HG03196 (cell line): Measurements from ENCODE around the gene AMZ2.

Source experiments
- ATAC-seq: cut with Tn5 transposase; IDR thresholded peaks from one replicate; pipeline ENCODE4 v1.9.1; 2021; ENCODE audit not compliant: unreplicated experiment

The AMZ2 gene

DNA sequence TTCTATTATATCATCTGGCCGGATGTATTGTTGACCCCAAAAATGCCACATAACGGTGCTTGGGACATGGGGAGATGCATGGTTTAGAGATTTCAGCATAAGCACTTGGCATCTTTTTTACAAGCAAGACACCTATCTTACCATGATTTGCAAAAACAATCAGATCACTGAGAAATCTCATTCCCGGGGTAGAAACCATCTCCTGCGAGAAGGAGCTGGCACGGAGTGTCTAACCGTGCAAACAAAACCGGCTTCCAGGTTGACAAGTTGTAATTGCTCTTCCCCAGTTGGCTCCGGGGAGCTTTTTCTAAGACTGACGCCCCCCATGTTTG is 42.1 kb downstream of the AMZ2 start:
- no peak for ATAC-seq

DNA sequence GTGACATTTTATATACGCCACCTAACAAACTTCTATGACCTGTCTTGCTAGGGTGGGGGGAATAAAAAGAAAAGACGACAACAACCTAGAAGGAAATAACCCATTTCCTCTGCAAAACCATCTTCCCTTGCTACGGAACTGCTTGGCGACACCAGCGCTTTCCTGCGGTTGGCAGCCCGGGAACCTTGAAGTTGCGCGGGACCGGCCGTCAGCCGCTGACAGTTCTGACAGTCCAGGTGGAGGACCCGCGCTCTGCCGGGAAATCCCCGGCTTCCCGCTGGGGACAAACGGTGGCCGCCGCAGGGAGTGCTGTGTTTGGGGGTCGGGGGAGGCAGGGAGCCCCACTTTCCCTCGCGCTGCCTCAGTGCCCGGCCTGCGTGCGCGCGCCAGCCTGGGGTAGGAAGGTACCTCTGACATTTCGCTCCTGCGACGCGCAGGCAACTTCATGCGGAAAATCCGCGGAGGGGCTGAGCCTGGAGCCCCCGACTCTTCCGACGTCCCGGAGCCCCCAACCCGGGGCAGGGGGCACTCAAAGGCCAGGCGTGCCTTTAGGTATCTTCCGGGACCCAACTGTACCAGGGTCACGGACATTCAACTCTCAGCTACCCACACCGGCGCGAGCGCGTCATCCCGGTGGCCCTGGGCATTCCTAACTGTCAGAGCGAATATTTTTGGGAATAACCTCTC is 42.6 kb downstream of the AMZ2 start:
- no peak for ATAC-seq

DNA sequence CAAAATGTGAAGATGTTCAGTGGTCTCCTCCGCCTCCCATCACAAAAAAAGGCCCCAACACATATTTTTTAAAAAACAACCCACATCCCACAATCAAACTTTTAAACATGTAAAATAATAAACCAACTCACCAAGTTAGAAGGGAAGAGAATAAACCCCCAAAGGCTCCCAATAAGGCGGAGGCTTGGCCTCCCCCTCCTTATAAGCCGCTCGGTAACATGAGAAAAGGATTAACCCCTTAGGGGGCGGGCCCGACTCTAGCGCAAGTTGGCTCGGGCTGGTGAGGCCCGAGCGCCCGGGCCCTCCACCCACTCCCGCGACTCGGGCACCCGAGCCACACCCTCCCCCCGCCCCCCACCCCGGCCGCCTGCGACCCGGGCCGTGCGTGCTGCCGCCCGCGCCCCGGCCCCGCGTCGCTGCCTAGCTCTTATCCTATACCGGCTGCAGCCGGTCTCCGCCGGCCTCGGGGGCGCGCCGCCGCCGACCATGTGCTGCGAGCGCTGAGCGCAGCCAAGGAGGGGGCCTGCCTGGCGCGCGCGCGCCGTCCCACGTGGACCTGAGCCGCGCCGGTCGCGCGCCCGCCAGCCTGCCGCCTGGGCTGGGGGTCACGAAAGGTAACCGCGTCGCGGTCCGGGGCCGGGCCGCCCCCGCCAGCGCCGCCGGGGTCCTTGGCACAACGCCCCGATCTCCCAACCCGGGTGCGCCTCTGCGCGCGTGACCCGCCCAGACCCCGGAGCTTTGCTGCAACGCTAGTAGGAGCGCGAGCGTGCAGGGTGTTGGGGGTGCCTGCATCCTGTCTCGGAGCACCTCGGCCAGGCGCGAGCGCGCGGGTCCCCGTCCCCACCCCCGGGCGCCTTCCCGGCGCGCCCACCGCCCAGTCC is 43.4 kb downstream of the AMZ2 start, which contains the start of the genes ARSG and SLC16A6:
Gene ARSG, plus strand, starts transcription at position 541 of the 881 bp plus-strand sequence. CDS start 15,999 bp downstream, outside the sequence.
Gene SLC16A6, minus strand, starts transcription at position 173 of the 881 bp plus-strand sequence. CDS start 12,807 bp downstream, outside the sequence.
- ATAC-seq = peak; percentile 59

DNA sequence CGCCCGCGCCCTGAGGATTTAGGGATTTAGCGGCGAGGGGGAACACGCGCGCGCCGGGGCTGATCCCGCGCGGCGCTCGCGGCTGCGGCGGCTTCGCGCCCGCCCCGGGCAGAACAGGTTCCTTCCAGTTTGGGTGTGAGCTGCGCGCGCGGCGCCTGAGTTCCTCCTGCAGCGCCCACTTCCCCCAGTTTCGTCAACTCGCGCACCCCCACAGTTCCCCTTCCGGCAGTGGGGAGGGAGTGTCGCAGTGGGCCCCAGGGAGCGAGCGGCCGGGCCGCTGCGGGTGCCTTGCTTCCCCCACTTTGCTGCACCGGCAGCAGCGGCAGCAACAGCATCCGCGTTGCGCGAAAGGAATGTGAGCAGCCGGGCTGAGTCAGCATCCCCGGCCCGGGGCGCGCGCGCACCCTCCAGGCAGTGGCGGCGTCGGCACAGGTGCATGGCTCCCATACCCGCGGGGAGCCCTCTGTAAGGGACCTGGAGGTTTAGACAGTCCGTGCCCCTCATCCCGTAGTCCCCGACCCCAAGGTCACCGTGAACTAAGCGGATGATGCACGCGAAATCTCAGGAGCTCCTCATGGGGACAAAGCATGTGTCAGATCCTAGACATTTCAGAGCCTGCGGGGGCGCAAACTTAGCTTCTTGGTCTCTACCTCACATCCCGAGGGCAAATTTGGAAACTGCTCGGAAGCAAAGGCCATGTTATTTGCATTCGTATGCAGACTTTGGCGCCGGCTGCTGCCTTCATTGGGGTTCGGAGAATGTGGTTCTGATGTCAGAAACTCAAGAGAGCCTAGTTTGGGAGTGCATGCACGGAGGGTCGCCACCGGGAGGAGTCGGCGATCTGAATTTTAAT is 44.2 kb downstream of the AMZ2 start:
- ATAC-seq = peak; percentile 49

DNA sequence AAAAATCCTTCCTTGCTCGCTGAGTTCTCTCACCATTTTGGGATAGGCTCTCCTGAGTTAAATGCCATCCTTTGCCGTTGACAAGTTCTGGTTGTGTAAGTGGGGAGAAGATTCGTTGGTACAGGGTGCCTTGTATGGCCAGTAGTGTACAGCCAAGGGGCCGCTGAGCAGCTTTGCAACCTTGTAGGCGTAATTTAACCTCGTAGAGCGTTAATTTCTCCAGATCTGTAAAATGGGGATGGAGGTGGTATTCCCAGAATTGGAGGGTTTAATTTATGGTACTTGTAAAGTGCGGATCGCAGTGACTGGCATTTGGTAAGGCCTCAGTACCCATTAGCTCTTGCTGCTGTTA is 44.8 kb downstream of the AMZ2 start:
- ATAC-seq = no peak

DNA sequence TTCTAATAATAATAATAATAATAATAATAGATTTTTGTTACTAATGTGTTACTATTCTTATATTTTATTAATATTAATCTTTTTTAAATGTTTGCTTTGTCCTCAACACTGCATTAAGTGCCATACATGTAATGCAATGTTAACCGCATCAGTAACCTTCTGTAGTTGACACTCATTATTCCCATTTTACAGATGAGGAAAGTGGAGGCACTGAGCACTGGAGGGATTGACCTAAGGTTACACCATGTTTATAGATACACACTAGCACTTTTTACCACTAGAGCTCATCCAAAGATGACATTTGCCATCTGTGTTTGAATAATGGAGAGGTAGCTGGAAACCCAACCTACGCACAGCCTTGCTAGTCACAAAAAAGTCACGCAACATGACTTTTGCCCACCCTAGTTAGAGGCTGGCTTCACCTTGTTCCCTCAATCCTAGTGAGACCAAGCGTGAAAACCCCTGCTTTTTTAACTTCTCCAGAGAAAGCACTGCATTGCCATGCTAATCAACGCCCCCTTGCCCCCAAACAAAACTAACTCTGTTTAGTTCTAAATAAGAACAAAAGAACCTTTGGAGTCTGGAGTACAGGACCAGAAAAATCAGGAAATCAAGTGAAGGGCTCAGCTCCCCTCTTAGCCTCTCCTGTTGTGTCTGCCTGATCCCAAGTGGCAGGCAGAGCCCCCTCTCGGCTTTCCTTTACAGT is 45.8 kb downstream of the AMZ2 start:
- ATAC-seq = no peak

DNA sequence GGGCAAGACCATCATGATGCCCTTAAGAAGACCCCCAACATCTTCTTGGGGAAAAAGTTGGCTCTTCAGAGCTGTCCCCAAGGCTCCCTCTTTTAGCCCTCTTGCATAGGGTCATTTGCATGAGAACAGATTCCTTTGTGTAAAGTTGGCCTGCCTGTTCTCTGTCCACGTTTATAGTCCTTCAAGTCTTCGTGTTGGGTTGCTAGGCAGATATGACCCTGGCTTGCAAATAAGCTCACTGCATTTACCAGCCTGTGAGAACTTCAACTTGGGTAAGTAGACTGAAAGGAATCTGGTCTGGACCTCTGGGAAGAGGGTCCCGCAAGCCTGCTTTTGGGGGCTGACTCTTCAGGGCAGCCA is 46.3 kb downstream of the AMZ2 start:
- ATAC-seq = no peak

DNA sequence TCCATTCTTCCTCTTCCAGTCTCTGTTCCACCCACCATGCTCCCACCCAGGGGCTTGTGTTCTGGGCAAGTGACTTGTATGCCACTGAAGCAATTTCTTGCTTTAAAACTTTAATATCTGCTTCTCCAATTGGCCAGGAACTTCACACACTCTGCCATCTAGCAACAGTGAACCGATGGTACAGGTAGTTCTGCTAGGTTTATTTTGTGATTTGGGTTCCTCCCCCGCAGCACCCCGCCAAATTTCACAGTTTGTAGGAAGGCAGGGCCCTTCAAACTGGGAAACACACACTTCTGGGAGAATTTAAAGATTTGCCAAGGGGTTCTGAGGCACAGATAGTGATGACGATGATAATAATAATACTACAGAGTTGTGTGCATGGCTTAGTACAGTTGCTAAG is 46.8 kb downstream of the AMZ2 start:
- no peak for ATAC-seq

DNA sequence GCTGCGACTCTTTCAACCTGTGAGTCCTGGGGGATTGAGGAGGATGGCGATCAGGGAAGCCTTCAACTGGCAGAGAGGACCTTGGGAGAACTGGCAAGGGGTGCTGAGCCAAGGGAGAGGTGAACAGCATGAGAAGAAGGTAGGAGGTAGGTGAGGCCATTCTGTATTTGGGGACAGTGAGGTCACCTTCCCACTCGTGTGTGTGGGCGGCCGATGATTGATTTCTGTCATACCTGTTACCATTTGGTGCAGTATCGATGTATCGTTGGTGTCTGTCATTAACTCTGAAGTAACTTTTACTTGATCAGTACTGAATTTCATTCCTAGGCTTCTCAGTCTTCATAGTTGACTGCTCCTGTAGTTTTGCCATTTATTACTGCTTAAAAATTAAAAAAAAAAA is 47.2 kb downstream of the AMZ2 start:
- no peak for ATAC-seq

DNA sequence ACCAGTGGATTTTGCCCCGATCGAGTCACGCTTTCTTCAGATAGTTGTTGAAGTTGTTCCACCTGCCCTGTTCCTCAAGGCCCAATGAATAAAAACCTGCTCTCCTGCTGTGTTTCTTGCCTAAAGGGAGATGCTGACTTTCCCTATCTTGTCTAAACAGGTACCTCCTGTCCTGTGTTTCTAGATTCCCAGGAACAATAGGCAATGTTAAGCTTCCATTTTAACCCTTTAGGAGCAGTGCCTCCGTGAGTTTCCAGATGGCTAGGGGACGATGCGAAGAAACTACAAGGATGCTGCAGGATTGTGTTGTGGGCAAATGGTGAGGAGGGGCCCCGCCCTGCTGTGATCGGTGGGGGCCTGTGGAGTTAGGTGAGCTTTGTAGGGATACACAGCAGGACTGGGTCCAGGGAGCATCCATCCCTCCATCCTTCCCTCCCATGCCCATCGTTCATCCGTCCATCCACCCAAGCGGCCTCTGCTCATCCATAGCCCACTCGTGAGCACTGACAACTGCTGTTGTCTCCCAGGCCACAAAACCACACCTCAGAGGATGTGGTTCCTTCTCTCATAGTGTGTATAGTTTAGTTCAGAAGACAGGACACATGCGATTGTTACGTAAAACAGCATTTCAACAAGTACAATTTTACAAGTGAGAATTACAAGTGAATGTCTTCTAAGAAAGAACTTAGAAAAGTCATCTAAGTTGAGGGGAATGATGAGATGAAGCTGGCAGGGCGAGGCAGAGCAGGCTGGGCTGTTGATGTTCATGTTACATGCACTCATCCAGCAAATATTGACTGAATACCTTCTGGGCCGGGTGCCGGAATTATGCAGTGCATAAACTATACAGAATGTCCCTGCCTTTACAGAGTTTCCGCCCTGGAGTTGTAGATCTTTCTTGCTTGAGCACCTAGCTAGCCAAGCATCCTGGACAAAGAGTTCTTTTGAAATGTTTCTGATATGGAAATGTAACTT is 48.7 kb downstream of the AMZ2 start:
- no peak for ATAC-seq

DNA sequence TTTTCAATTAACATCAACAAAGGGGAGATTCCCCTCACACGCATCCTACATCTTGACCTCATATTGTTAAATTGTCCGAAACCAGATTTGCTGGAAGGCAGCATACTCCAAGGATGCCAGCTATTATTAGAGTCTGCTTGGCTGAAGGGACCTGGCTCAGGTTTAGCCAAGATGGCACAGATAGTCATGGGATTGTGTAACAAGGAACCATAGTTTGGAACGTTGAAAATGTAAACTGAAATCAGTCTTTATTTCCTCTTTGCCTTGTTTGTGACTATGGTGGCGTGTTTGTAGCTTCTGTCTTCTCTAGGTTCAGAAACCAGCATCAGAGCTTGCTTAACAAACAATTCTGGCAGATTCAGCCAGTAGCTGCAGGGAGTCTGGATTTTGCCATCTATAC is 49.4 kb downstream of the AMZ2 start:
- no peak for ATAC-seq

DNA sequence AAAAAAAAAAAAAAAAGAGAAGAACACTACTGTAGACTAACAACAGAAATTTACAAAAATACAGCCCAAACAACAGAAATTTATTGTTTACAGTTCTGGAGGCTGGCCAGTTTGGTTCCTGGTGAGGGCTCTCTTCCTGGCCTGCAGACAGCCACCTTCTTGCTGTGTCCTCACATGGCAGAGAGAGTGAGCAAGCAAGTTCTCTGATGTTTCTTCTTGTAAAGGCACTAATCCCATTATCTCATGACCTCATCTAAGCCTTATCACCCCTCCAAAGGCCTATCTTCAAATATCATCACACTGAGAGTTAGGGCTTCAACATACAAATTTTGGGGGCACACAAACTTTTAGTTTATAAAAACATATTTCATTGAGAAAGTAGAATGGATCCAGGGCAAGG is 50.8 kb downstream of the AMZ2 start:
- ATAC-seq = no peak

DNA sequence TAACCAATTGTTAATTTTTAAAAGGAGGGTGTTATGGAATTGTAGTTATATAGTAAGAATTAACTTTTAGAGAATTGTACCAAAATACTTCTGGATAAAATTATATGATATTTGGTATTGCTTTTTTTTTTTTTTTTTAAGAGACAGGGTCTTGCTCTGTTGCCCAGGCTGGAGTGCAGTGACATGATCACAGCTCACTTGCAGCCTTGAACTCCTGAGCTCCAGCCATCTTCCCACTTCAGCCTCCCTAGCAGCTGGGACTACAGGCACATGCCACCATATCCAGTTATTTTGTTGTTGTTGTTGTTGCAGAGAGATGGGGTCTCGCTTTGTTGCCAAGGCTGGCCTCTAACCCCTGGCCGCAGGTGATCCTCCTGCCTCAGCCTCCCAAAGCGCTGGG is 52.0 kb downstream of the AMZ2 start:
- no peak for ATAC-seq

DNA sequence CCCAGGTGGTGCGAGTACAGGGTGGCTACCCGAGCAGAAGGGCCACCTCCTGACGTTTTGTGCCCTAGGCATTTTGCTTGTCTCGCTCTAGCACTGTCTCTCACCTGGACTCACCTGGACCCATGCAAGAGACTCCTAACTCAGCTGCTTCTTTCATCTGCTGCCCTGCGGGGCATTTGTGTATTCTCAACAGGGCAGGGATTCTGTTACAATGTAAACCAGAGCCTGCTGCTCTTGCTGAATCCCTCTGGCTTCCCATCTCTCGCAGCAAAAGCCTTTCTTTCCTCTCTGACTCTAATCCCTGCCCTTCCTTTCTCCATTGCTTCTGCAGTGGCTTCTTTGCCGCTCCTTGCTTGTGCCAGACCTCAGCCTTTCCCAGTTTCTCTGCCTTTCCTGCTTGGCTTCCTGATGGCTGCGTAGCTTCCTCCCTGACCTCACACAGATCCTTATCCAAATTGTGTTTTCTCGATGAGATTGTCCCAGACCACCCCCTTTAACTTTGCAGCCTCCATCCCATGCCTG is 53.7 kb downstream of the AMZ2 start:
- ATAC-seq = no peak

DNA sequence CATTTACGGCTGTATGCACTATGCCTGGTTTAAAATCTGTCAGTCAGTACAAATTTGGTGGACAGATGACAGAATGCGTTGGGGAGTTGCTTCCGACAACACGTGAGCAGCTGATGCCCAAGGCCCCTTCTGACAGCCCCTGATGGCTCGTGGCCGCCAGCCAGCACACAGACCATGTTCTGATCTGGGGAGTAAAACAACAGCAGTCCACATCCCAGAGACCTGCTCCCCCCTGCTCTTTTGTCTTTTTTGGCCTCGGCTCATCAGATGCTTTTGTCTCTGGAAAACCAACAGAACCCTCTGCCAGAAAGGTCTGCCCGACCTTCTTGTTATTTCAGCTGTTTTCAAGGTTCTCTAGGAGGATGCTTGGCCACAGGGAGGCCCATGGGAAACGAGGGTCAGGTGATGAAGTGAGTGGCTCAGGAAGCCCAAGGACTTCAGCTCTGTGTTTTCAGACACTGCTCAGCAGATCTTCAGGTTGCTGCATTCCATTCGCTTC is 54.3 kb downstream of the AMZ2 start:
- no peak for ATAC-seq

DNA sequence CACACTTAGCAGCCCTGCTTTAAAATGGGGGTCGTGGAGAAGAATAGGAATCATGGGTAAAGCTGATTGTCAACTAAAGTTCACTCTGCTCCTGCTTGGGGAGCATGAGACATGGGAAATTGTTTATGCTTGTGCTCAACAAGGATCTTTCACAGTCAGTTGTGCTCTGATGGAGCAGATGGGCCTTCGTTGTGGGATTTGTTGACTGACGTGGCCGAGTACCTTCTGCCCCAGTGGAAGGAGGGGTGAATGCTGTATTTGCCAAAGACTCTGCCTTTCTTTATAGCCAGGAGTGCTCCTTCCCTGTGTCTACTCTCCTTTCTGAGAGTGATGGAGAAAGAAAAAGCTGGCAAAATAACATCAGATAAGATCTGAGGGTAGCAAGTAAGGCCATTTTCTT is 54.8 kb downstream of the AMZ2 start:
- ATAC-seq = no peak

DNA sequence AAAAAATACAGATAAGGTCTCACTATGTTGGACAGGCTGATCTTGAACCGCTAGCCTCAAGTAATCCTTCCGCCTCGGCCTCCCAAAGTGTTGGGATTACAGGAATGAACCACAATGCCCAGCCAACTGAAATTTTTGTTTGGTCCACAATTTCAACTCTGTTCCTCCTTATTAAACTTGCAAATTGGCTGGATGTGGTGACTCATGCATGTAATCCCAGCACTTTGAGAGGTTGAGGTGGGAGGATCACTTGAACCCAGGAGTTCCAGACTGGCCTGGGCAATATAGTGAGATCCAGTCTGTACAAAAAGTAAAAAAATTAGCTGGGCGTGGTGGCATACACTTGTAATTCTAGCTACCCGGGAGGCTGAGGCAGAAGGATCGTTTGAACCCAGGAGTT is 56.9 kb downstream of the AMZ2 start:
- no peak for ATAC-seq

DNA sequence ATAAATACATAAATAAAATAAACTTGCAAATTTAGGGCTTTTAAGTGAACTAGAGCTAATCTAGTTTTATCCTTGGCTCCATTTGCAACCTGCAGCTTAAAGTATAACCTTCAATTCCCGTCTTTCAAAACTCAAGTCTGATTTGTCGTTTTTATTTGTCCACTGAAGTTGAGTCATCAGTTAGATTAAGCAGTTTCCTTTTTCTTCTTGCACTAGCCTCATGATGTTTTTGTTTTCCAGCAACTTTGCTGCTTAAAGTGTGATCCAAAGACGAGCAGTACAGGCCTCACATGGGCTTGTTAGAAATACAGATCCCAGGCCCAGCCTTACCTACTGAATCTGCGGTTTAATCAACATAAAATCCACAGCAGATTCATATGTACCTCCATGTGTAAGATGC is 57.3 kb downstream of the AMZ2 start:
- ATAC-seq = no peak
